SJCRH30 (cell line): ENCODE data around the gene ZNF534. TPM values are rescaled to one million over a fixed set of nuclear protein-coding genes. Genes with fewer than 3 reads are reported as not detected.
"Not testable (repeated sequence)": the region's sequence is repeated elsewhere in the genome, so short reads cannot be mapped to it uniquely, and the experiment has no call there.

Source experiments
- DNase-seq, 2 experiments: peaks; one replicate each; pipeline ENCODE4 v3.0.0-alpha.2; 2015 to 2020
- H3K27ac ChIP-seq: fragments of 250-450 bp; sonication (Bioruptor Pico); 2 replicates; pipeline ENCODE4 v1.5.1; 2020; ENCODE audit warnings: mild to moderate bottlenecking, moderate library complexity
- H3K27me3 ChIP-seq: fragments of 250-450 bp; sonication (Bioruptor Pico); 2 replicates; pipeline ENCODE4 v1.5.1; 2020; ENCODE audit warnings: mild to moderate bottlenecking, moderate library complexity
- H3K36me3 ChIP-seq: fragments of 250-450 bp; sonication (Bioruptor Pico); 2 replicates; pipeline ENCODE4 v1.5.1; 2020; ENCODE audit warnings: mild to moderate bottlenecking, moderate library complexity
- H3K4me1 ChIP-seq: fragments of 250-450 bp; sonication (Bioruptor Pico); 2 replicates; pipeline ENCODE4 v1.5.1; 2020; ENCODE audit warnings: mild to moderate bottlenecking, moderate library complexity
- H3K4me3 ChIP-seq: fragments of 250-450 bp; sonication (Bioruptor Pico); 2 replicates; pipeline ENCODE4 v1.5.1; 2020; ENCODE audit warnings: mild to moderate bottlenecking, moderate library complexity
- H3K9me3 ChIP-seq: fragments of 250-450 bp; sonication (Bioruptor Pico); replicated peaks from 2 replicates; pipeline ENCODE4 v1.5.1; 2020; ENCODE audit warnings: mild to moderate bottlenecking, moderate library complexity
- total RNA-seq: library from RNA; depleted of rRNA; stranded (reverse); fragments of >200 nt; shearing (Covaris generic); gene quantifications from 2 replicates; pipeline ENCODE4 v1.2.3, GENCODE V29; 2014; rRNA removed

The ZNF534 gene
- total RNA-seq, 1 experiment from 2014 or later = 0.04 TPM

DNA sequence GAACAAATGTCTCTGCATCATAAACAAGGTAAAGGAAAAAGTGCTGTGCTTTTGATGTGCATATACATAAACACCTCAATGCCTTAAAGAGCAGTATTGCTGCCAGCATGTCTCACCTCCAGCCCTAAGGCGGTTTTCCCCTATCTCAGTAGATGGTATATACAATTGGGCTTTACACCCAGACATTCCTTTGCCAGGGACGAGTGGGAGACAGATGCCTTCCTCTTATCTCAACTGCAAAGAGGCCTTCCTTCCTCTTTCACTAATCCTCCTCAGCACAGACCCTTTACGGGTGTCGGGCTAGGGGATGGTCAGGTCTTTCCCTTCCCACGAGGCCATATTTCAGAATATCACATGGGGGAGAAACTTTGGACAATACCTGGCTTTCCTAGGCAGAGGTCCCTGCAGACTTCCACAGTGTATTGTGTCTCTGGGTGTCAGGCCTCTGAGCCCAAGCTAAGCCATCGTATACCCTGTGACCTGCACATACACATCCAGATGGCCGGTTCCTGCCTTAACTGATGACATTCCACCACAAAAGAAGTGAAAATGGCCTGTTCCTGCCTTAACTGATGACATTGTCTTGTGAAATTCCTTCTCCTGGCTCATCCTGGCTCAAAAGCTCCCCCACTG, 55.3 kb downstream of the ZNF534 start:
- not testable (repeated sequence) for H3K27ac ChIP-seq

GRCh38 chr19:52485064-52485463, 56.1 kb downstream of the ZNF534 start:
- H3K4me3 ChIP-seq, H3K27me3 ChIP-seq, H3K4me1 ChIP-seq, H3K27ac ChIP-seq, DNase-seq, H3K36me3 ChIP-seq, H3K9me3 ChIP-seq: not testable (repeated sequence)

More for the DNA sequence above, 55.3 kb downstream of the ZNF534 start:
- not testable (repeated sequence) for H3K4me1 ChIP-seq, H3K27me3 ChIP-seq, H3K4me3 ChIP-seq, DNase-seq, H3K36me3 ChIP-seq, H3K9me3 ChIP-seq

DNA sequence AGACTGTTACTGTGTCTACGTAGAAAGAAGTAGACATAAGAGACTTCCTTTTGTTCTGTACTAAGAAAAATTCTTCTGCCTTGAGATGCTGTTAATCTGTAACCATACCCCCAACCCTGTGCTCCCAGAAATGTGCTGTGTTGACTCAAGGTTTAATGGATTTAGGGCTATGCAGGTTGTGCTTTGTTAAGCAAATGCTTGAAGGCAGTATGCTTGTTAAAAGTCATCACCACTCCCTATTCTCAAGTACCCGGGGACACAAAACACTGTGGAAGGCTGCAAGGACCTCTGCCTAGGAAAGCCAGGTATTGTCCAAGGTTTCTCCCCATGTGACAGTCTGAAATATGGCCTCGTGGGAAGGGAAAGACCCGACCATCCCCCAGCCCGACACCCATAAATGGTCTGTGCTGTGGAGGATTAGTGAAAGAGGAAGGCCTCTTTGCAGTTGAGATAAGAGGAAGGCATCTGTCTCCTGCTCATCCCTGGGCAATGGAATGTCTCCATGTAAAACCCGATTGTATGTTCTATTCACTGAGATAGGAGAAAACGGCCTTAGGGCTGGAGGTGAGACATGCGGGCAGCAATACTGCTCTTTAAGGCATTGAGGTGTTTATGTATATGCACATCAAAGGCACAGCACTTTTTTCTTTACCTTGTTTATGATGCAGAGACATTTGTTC, 56.8 kb downstream of the ZNF534 start:
- H3K9me3 ChIP-seq, H3K36me3 ChIP-seq: not testable (repeated sequence)

DNA sequence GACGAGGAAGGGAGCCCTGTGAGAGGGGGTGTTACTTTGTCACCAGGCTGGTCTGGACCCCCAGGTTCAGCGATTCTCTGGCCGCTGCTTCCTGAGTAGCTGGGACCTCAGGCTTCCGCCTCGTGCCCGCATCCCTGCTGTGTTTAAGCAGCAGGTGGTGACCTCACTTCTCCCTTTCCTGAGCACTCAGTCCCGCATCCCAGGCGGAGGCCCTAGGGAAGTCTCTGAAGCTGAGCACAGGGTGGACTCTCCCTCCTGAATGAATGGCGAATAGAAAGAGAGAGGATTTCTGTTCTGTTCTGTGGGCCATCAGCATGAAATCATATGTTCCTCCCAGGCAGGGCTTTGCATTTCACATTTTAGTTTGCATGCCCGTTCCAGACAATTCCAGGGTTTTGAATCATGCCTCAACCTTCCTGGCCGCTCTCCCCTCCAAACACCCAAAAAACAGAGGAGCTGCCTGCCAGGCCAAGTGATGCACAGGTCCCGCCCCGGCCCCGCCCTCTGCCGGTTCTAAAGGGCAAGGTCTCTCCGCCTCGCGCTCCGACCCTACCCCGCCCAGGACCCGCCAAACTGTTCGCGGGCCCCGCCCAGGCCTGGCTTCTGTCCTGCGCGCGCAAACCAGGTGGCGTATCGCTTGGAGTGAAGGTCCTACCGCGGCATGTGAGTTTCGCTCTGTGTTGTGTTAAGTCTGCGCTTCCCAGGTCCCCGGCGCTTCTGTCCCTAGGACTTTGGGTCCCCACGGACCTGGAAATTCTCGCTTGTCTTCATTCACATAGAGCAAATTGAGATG, 63.4 kb downstream of the ZNF534 start:
- no peak for DNase-seq
- Histone ChIP-seq H3K9me3 (no peaks in the 10 kb centered on the region), H3K27ac (no peak overlapping the region), H3K27me3 (no peaks in the 10 kb centered on the region), H3K4me3 (no peak overlapping the region), H3K4me1 (no peaks in the 10 kb centered on the region), H3K36me3 (no peaks in the 10 kb centered on the region)

More for the DNA sequence above, 56.8 kb downstream of the ZNF534 start:
- not testable (repeated sequence) for H3K27ac ChIP-seq, H3K4me3 ChIP-seq, H3K27me3 ChIP-seq, DNase-seq, H3K4me1 ChIP-seq

- Histone ChIP-seq H3K9me3 (no peaks in the 10 kb centered on the region), H3K27me3 (no peaks in the 10 kb centered on the region), H3K4me3 (no peak overlapping the region), H3K4me1 (no peaks in the 10 kb centered on the region), H3K36me3 (no peaks in the 10 kb centered on the region), H3K27ac (no peak overlapping the region)
- DNase-seq = no peak
Measured at GRCh38 chr19:52492994-52493470, 64.1 kb downstream of the ZNF534 start.

DNA sequence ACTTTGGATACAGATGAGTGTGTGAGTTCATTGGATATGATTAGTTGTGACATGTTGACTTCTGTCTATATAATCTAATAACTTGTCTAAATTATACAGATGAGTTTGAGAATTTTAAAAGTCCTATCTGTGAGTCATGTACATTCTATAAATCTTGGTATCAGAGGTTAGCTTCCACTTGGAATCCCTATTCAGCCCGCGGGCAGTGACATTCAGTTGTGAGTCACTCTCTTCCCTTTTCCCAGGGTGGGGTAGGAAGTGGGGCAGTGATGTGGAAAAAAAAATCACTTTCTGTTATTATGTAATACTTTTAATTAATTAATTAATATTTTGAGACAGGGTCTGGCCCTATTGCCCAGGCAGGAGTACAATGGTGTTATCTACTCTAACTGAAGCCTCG, 65.6 kb downstream of the ZNF534 start:
- DNase-seq = no peak
- no peak overlapping the region for H3K27ac ChIP-seq
- H3K9me3 ChIP-seq = no peaks in the 10 kb centered on the region

GRCh38 chr19:52498571-52498970, 69.6 kb downstream of the ZNF534 start:
- no peak for DNase-seq
- Histone ChIP-seq H3K36me3 (no peaks in the 10 kb centered on the region), H3K4me1 (no peaks in the 10 kb centered on the region), H3K27me3 (no peaks in the 10 kb centered on the region), H3K27ac (no peak overlapping the region), H3K9me3 (no peaks in the 10 kb centered on the region), H3K4me3 (no peak overlapping the region)

More for the DNA sequence above, 65.6 kb downstream of the ZNF534 start:
- Histone ChIP-seq H3K27me3 (no peaks in the 10 kb centered on the region), H3K4me3 (no peak overlapping the region), H3K36me3 (no peaks in the 10 kb centered on the region), H3K4me1 (no peaks in the 10 kb centered on the region)

DNA sequence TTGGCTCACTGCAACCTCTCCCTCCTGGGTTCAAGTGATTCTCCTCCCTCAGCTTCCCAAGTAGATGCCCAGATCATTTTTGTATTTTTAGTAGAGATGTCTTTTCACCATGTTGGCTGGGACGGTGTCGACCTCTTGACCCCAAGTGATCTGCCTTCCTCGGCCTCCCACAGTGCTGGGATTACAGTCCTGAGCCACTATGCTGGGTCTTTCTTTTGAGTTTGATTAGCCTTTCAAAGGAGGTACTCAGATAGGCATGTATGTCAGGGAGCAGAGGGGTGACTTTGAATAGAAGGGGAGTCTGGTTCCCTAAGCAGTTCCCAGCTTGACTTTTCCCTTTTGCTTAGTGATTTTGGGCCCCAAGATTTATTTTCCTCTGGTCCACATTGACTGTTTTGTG, 71.5 kb downstream of the ZNF534 start:
- H3K4me3 ChIP-seq, H3K27me3 ChIP-seq, H3K27ac ChIP-seq, H3K4me1 ChIP-seq, DNase-seq, H3K9me3 ChIP-seq, H3K36me3 ChIP-seq: not testable (repeated sequence)

- not testable (repeated sequence) for DNase-seq, H3K27ac ChIP-seq, H3K36me3 ChIP-seq, H3K4me3 ChIP-seq, H3K9me3 ChIP-seq, H3K4me1 ChIP-seq, H3K27me3 ChIP-seq
Measured at GRCh38 chr19:52500991-52501390, 72.0 kb downstream of the ZNF534 start.

Other genes with a start within 250 kb of the ZNF534 start
- gene PPP2R1A, start 239.1 kb upstream of the ZNF534 start, total RNA-seq = 175 and 190 TPM in 2 replicates
- 19.1 and 23.4 TPM in 2 replicates for gene ZNF766, start 159.6 kb upstream of the ZNF534 start, total RNA-seq
- 14.6 and 17.3 TPM in 2 replicates for gene ZNF480, start 132.0 kb upstream of the ZNF534 start, total RNA-seq
- gene ZNF610, start 92.9 kb upstream of the ZNF534 start, total RNA-seq = 4.0 and 4.4 TPM in 2 replicates
- gene ZNF880, start 59.2 kb upstream of the ZNF534 start, total RNA-seq = 18.6 and 19.9 TPM in 2 replicates
- 12.6 and 13.5 TPM in 2 replicates for gene ZNF528, start 31.3 kb upstream of the ZNF534 start, total RNA-seq
- gene ZNF578, start 24.4 kb downstream of the ZNF534 start, total RNA-seq = 1.7 and 2.8 TPM in 2 replicates
- 12.2 and 16.2 TPM in 2 replicates for gene ZNF808, start 98.5 kb downstream of the ZNF534 start, total RNA-seq
- gene ZNF701, start 141.1 kb downstream of the ZNF534 start, total RNA-seq = 13.7 and 14.8 TPM in 2 replicates
- 32.7 and 47.0 TPM in 2 replicates for gene ZNF83, start 209.2 kb downstream of the ZNF534 start, total RNA-seq